Thoracic aorta (tissue), 2 donors: ENCODE data around the gene PTPRG. TPM values are rescaled to one million over a fixed set of nuclear protein-coding genes. Genes with fewer than 3 reads are reported as not detected.

ENCODE experiments used
- ATAC-seq: fragments of 150-250 bp; one replicate; pipeline ENCODE4 v1.8.0; 2017; ENCODE audit warnings: low read depth; ENCODE audit not compliant: insufficient number of reproducible peaks, low FRiP score
- DNase-seq: peaks from one replicate; pipeline ENCODE4 v3.0.0-alpha.2; 2020; ENCODE audit warnings: low spot score
- H3K27ac ChIP-seq, 2 donors: fragments of 200-600 bp; sonication (generic); 1 replicate in 1 of 2; 2 replicates in 1 of 2; pipeline ENCODE4 v1.5.1; 2016; ENCODE audit warnings: mild to moderate bottlenecking in 2 of 2, moderate library complexity in 2 of 2
- H3K27me3 ChIP-seq: fragments of 200-600 bp; sonication (generic); replicated peaks from 2 replicates; pipeline ENCODE4 v1.6.0; 2016; ENCODE audit warnings: mild to moderate bottlenecking; ENCODE audit not compliant: insufficient read depth
- H3K36me3 ChIP-seq: fragments of 200-600 bp; sonication (generic); one replicate; pipeline ENCODE4 v1.5.1; 2016
- H3K4me1 ChIP-seq, 2 donors: fragments of 200-600 bp; sonication (generic); 1 replicate in 1 of 2; 2 replicates in 1 of 2; pipeline versions ENCODE4 v1.5.1 to v1.6.0; 2016; ENCODE audit warnings: low read depth in 2 of 2, mild to moderate bottlenecking in 1 of 2; ENCODE audit not compliant: control insufficient read depth in 1 of 2
- H3K4me3 ChIP-seq: fragments of 200-600 bp; sonication (generic); 2 replicates; pipeline ENCODE4 v1.5.1; 2016; ENCODE audit warnings: mild to moderate bottlenecking
- H3K9me3 ChIP-seq: fragments of 200-600 bp; sonication (generic); 2 replicates; pipeline ENCODE4 v1.5.1; 2016
- CTCF ChIP-seq: fragments of 200-600 bp; sonication (generic); IDR thresholded peaks from one replicate; pipeline ENCODE4 v1.5.1; 2019; ENCODE audit warnings: antibody characterized with exemption
- total RNA-seq, 2 donors: library from RNA; depleted of rRNA; stranded (reverse); fragments of >200 nt; gene quantifications; one replicate each; pipeline versions ENCODE4 v1.1.0 to v1.2.3, GENCODE V29; 2016

PTPRG gene
- total RNA-seq, 2 donors from 2014 or later = 154 to 208 TPM

GRCh38 chr3:61788623-61789507 lies 227.5 kb downstream of the PTPRG start:
- DNase-seq = no peak

GRCh38 chr3:61789861-61790260 lies 228.5 kb downstream of the PTPRG start:
- TF ChIP-seq CTCF = no peak
- H3K9me3 ChIP-seq = no peaks in the 10 kb centered on the region
- peaks cover 4 to 20% of the 10 kb centered on the region in 2 donors for H3K4me1 ChIP-seq
- DNase-seq (no peak), ATAC-seq (no peak)
- H3K27ac ChIP-seq = no peak overlapping the region
- H3K36me3 ChIP-seq = no peaks in the 10 kb centered on the region
- no peak overlapping the region for H3K4me3 ChIP-seq
- no peaks in the 10 kb centered on the region for H3K27me3 ChIP-seq

More at GRCh38 chr3:61788623-61789507, 227.5 kb downstream of the PTPRG start:
- no peak for TF ChIP-seq CTCF
- Histone ChIP-seq H3K27ac (no peak overlapping the region), H3K27me3 (no peaks in the 10 kb centered on the region), H3K36me3 (no peaks in the 10 kb centered on the region), H3K4me1 (peaks cover 4 to 20% of the 10 kb centered on the region in 2 donors), H3K9me3 (no peaks in the 10 kb centered on the region), H3K4me3 (no peak overlapping the region)
- no peak for ATAC-seq

GRCh38 chr3:61790411-61790810 lies 229.0 kb downstream of the PTPRG start:
- Histone ChIP-seq H3K4me1 (peaks cover 4 to 20% of the 10 kb centered on the region in 2 donors), H3K4me3 (no peak overlapping the region), H3K9me3 (no peaks in the 10 kb centered on the region), H3K36me3 (no peaks in the 10 kb centered on the region), H3K27me3 (no peaks in the 10 kb centered on the region), H3K27ac (no peak overlapping the region)
- ATAC-seq (no peak), DNase-seq (no peak)
- TF ChIP-seq CTCF = no peak

GRCh38 chr3:61793056-61793455 lies 231.7 kb downstream of the PTPRG start:
- H3K4me1 ChIP-seq = peaks cover 9 to 36% of the 10 kb centered on the region in 2 donors
- ATAC-seq (no peak), DNase-seq (no peak)
- H3K4me3 ChIP-seq = no peak overlapping the region
- H3K27ac ChIP-seq = no peak overlapping the region
- no peaks in the 10 kb centered on the region for H3K9me3 ChIP-seq
- H3K27me3 ChIP-seq = no peaks in the 10 kb centered on the region
- TF ChIP-seq CTCF = no peak
- no peaks in the 10 kb centered on the region for H3K36me3 ChIP-seq

GRCh38 chr3:61793521-61793920 lies 232.2 kb downstream of the PTPRG start:
- ATAC-seq (no peak), DNase-seq (no peak)
- H3K9me3 ChIP-seq = no peaks in the 10 kb centered on the region
- peaks cover 9 to 39% of the 10 kb centered on the region in 2 donors for H3K4me1 ChIP-seq
- no peak overlapping the region for H3K4me3 ChIP-seq
- TF ChIP-seq CTCF = no peak
- no peaks in the 10 kb centered on the region for H3K27me3 ChIP-seq
- no peak overlapping the region for H3K27ac ChIP-seq
- no peaks in the 10 kb centered on the region for H3K36me3 ChIP-seq
